Stimulated activated CD4-positive, alpha-beta T cell treated with anti-CD3 and anti-CD28 coated beads, Interleukin-1b, Interleukin-23, amount 100 ng/mL, for 24 hours (primary cell): ENCODE measurements around the gene UGT1A4.
"Not testable (repeated sequence)": the region's sequence is repeated elsewhere in the genome, so short reads cannot be mapped to it uniquely, and the experiment has no call there.

Experiments
- DNase-seq, 4 experiments: peaks; one replicate each; pipeline ENCODE4 v3.0.0-alpha.2; 2020; ENCODE audit warnings: low read depth in 4 of 4, low spot score in 1 of 4

Gene UGT1A4

GRCh38 chr2:233746475-233747282 lies 28.1 kb downstream of the UGT1A4 start:
- DNase-seq = no peak

GRCh38 chr2:233747283-233747544 lies 28.7 kb downstream of the UGT1A4 start:
- no peak for DNase-seq

- not testable (repeated sequence) for DNase-seq
Measured at GRCh38 chr2:233750689-233751088, 32.2 kb downstream of the UGT1A4 start.

GRCh38 chr2:233751212-233752009 lies 32.9 kb downstream of the UGT1A4 start:
- DNase-seq = not testable (repeated sequence)

- no peak for DNase-seq
Measured at GRCh38 chr2:233754872-233755611, 36.5 kb downstream of the UGT1A4 start.

GRCh38 chr2:233756429-233757081 lies 38.0 kb downstream of the UGT1A4 start:
- no peak for DNase-seq

GRCh38 chr2:233758141-233758540 lies 39.6 kb downstream of the UGT1A4 start:
- no peak for DNase-seq

- DNase-seq = no peak
Measured at GRCh38 chr2:233758849-233759248, 40.3 kb downstream of the UGT1A4 start.

- DNase-seq = no peak
Measured at GRCh38 chr2:233760043-233760442, 41.5 kb downstream of the UGT1A4 start, which contains the start of gene UGT1A1. UGT1A1 (plus strand) TSS chr2:233760270; CDS start chr2:233760288, 18 bp downstream.

GRCh38 chr2:233761040-233761769 lies 42.7 kb downstream of the UGT1A4 start:
- no peak for DNase-seq

- DNase-seq = no peak
Measured at GRCh38 chr2:233764264-233764663, 45.7 kb downstream of the UGT1A4 start.

GRCh38 chr2:233764761-233765160 lies 46.2 kb downstream of the UGT1A4 start:
- DNase-seq = no peak

- no peak for DNase-seq
Measured at GRCh38 chr2:233766416-233766815, 47.9 kb downstream of the UGT1A4 start.

- DNase-seq = no peak
Measured at GRCh38 chr2:233768076-233768475, 49.5 kb downstream of the UGT1A4 start.

- no peak for DNase-seq
Measured at GRCh38 chr2:233769260-233769659, 50.7 kb downstream of the UGT1A4 start.

- DNase-seq = no peak
Measured at GRCh38 chr2:233772153-233772552, 53.6 kb downstream of the UGT1A4 start.

- DNase-seq = no peak
Measured at GRCh38 chr2:233772583-233772982, 54.0 kb downstream of the UGT1A4 start.

- DNase-seq = no peak
Measured at GRCh38 chr2:233773854-233774253, 55.3 kb downstream of the UGT1A4 start.

- no peak for DNase-seq
Measured at GRCh38 chr2:233775414-233775813, 56.9 kb downstream of the UGT1A4 start.

- DNase-seq = no peak
Measured at GRCh38 chr2:233778030-233778429, 59.5 kb downstream of the UGT1A4 start, which contains the start of gene MROH2A. MROH2A (plus strand) TSS chr2:233778330; CDS start chr2:233779359, 1,029 bp downstream.
